GM18505 (cell line): ENCODE measurements around the gene SHOX.
"Not testable (repeated sequence)": the region's sequence is repeated elsewhere in the genome, so short reads cannot be mapped to it uniquely, and the experiment has no call there.

Experiments used
- ATAC-seq: cut with Tn5 transposase; IDR thresholded peaks from one replicate; pipeline ENCODE4 v1.9.1; 2021; ENCODE audit not compliant: unreplicated experiment
- POLR2A ChIP-seq: IDR thresholded peaks from 4 replicates; pipeline ENCODE4 v1.6.1; 2011; ENCODE audit warnings: borderline replicate concordance; ENCODE audit not compliant: insufficient read depth, insufficient read length; ENCODE audit errors: extremely low read depth

Gene SHOX

GRCh38 chrX:617401-617800 is 13.2 kb upstream of the SHOX start:
- no peak for TF ChIP-seq POLR2A
- ATAC-seq = no peak

GRCh38 chrX:617891-618290 is 12.7 kb upstream of the SHOX start:
- TF ChIP-seq POLR2A = no peak
- no peak for ATAC-seq

GRCh38 chrX:618304-618703 is 12.3 kb upstream of the SHOX start:
- not testable (repeated sequence) for ATAC-seq

GRCh38 chrX:618761-619450 is 11.7 kb upstream of the SHOX start:
- TF ChIP-seq POLR2A = no peak
- ATAC-seq = no peak

- TF ChIP-seq POLR2A = no peak
- ATAC-seq = no peak
These were observed 11.2 kb upstream of the SHOX start for GRCh38 chrX:619451-619811.

GRCh38 chrX:619812-620531 is 10.6 kb upstream of the SHOX start:
- no peak for ATAC-seq
- no peak for TF ChIP-seq POLR2A

- TF ChIP-seq POLR2A = no peak
- ATAC-seq = no peak
These were observed 8.7 kb upstream of the SHOX start for GRCh38 chrX:621705-622503.

GRCh38 chrX:622802-623201 is 7.8 kb upstream of the SHOX start:
- not testable (repeated sequence) for ATAC-seq

GRCh38 chrX:623268-623598 is 7.4 kb upstream of the SHOX start:
- no peak for ATAC-seq

GRCh38 chrX:623599-624315 is 6.8 kb upstream of the SHOX start:
- ATAC-seq = no peak
- no peak for TF ChIP-seq POLR2A

More at GRCh38 chrX:623268-623598, 7.4 kb upstream of the SHOX start:
- no peak for TF ChIP-seq POLR2A

- TF ChIP-seq POLR2A = no peak
- no peak for ATAC-seq
These were observed 5.4 kb upstream of the SHOX start for GRCh38 chrX:625137-625691.

GRCh38 chrX:626047-626446 is 4.5 kb upstream of the SHOX start:
- not testable (repeated sequence) for ATAC-seq

- no peak for TF ChIP-seq POLR2A
- no peak for ATAC-seq
These were observed 3.7 kb upstream of the SHOX start for GRCh38 chrX:626745-627509.

GRCh38 chrX:627510-627981 is 3.0 kb upstream of the SHOX start:
- ATAC-seq = no peak
- no peak for TF ChIP-seq POLR2A
